Ureter (tissue), 1 donor: Measurements from ENCODE around the gene TPP1. TPM values are rescaled to one million over a fixed set of nuclear protein-coding genes. Genes with fewer than 3 reads are reported as not detected.

ENCODE experiments used
- DNase-seq: peaks from one replicate; pipeline ENCODE4 v3.0.0-alpha.2; 2020; ENCODE audit warnings: low spot score
- total RNA-seq: library from RNA; stranded (reverse); gene quantifications from one replicate; pipeline ENCODE4 v1.2.4, GENCODE V29; 2023
- donor health status: DM: yes; HTN: yes; CAD: no.

TPP1 gene
- total RNA-seq, 1 donor from 2014 or later, result 60.0 TPM

- DNase-seq, result no peak
Measured at GRCh38 chr11:6587360-6587953, 31.8 kb downstream of the TPP1 start.

GRCh38 chr11:6586434-6587359 is 32.5 kb downstream of the TPP1 start:
- DNase-seq, result no peak

DNA sequence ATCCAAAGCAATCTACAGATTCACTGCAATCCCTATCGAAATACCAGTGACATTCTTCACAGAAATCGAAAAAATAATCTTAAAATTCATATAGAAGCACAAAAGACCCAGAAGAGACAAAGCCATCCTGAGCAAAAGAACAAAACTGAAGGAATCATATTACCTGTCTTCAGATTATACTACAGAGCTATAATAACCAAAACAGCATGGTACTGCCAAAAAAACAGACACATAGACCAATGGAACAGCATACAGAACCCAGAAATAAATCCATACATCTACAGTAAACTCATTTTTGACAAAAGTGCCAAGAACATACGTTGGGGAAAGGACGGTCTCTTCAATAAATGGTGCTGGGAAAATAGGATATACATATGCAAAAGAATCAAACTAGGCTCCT is 34.7 kb downstream of the TPP1 start:
- no peak for DNase-seq

- DNase-seq, result no peak
Measured at GRCh38 chr11:6583584-6583983, 35.6 kb downstream of the TPP1 start.

GRCh38 chr11:6579681-6580080 is 39.5 kb downstream of the TPP1 start:
- DNase-seq, result no peak

DNA sequence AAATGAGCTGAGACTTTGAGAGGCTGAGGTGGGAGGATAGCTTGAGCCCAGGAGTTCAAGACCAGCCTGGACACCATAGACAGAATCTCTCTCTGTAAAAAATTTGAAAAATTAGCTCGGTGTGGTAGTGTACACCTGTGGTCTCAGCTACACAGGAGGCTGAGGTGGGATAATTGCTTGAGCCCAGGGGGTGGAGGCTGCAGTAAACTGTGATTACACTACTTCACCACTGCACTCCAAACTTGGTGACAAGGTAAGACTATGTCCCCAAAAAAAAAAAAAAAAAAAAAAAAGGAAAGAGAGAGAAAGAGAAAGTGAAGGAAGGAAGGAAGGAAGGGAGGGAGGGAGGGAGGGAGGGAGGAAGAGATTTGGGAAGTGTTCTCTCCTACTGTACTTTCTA is 41.1 kb downstream of the TPP1 start:
- no peak for DNase-seq

- DNase-seq, result peak; percentile 70
Measured at GRCh38 chr11:6576471-6577373, 42.5 kb downstream of the TPP1 start.

DNA sequence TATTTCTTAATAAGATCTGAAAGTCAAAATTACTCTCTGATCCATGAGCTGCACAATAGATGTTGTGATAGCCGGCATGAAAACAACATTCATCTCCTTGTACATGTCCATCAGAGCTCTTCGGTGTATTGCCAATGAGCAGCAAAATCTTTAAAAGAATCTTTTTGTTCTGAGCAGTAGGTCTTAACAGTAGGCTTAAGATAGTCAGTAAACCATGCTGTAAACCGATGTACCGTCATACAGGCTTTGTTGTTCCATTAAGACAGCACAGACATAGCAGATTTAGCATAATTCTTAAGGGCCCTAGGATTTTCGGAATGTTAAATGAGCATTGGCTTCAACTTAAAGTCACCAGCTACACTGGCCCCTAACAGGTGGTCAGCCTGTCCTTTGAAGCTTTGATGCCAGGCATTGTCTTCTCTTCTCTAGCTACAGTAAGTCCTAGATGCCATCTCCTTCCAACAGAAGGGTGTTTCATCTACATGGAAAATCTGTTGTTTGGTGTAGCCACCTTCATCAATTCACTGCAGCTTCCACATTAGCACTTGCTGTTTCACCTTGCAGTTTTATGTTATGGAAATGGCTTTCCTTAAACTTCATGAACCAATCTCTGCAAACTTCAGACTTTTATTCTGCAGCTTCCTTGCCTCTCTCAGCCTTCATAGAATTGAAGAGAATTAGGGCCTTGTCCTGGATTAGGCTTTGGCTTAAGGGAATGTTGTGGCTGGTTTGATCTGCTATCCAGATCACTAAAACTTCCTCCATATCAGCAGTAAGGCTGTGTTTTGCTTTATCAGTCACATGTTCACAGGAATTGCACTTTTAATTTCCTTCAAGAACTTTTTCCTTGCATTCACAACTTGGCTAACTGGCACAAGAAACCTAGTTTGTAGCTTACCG is 44.2 kb downstream of the TPP1 start:
- no peak for DNase-seq

DNA sequence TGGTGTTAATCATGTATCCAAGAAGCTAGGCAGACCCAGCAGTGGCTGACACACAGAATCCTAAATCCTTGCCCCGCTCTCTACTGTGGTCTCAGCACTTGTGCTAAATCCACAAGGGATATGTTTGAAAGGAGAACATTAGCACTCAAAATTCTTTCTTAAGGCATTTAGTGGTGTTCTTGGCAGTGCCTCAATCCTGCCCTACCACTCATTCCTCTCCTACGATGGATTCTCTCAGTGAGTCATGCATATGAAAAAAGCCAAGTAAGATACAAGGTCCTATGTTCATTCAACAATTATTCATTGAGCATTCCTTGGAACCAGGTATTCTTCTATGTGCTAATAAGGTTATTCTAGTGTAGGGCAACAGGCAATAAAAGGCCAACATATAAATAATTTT is 47.0 kb downstream of the TPP1 start:
- DNase-seq, result no peak

GRCh38 chr11:6571434-6572008 is 47.7 kb downstream of the TPP1 start:
- DNase-seq, result no peak

DNA sequence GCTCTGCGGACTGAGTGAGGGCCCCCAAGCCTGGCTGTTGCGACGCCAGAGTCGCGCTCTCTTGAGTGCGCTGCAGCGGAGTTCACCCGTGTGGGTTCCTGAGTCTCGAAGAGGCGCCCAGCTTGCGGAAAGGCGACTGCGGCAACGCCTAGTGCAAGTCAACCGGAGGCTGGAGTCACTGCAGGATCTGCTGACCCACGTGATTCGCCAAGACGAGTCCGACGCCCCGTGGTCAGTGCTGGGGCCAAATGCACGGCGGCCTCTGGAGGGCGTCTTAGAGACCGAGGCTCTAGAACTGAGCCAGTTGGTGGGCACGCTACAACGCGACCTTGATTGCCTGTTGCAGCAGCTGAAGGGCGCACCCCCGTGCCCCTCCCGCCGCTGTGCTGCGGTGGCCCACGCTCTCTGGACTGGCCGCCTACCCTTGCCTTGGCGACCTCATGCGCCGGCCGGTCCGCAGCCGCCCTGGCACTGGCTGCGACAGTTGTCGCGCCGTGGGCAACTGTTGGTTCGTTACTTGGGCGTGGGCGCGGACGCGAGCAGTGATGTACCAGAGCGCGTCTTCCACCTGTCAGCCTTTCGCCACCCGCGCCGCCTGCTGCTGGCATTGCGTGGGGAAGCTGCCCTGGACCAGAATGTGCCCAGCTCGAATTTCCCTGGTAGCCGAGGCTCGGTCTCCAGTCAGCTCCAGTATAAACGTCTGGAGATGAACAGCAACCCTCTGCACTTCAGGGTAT is 48.4 kb downstream of the TPP1 start:
- no peak for DNase-seq

DNA sequence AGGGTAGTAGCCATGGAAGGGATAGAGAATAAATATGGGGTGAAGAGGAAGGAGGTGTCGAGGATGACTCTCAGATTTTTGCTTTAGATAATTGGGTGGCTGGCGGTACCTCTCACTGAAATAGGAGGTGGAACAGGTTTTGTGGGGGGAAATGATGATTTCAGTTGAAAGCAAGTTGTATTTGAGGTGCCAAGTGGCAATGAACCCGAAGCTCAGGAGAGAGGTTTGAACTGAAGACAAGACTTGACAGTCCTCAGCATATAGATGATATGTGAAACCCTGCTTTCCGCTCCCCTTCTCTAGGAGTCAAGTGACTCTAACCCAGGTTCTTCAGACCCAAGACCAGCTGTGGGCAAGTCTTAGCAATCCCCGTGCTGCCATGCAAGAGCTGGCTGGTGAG is 49.5 kb downstream of the TPP1 start:
- DNase-seq, result no peak

DNA sequence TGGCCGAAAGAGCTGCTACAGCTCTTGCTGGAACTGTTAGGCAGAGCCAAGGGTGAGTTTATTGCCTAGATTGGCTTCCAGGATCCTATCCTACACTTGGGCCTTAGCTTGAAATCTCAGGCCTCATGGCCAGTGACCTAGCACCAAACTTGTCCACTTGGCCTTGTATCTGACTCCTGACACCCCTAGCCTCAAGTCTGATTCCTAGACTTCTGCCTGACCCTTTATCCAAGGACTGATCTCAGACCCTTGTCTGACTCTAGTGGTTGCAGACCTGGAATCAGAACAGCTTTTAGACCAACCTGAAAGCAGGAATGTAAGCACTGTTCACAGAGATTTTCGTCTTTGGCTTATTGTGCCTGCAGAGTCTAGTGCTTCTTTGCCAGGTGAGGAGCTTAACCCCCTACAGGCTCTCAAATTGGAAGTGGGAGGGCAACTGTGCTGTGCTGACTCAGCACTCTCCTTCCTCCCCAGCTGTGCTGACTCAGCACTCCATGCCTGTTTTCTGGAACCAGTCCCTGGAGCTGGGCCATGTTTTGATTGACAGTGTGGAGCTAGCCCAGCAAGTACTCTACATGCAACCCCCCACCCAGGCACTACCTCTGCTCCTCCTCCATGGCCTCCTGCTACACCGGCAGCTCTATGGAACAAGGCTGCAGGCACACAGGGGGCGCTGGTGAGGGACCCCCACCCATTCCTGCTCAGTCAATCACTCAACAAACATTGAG is 50.9 kb downstream of the TPP1 start:
- no peak for DNase-seq

DNA sequence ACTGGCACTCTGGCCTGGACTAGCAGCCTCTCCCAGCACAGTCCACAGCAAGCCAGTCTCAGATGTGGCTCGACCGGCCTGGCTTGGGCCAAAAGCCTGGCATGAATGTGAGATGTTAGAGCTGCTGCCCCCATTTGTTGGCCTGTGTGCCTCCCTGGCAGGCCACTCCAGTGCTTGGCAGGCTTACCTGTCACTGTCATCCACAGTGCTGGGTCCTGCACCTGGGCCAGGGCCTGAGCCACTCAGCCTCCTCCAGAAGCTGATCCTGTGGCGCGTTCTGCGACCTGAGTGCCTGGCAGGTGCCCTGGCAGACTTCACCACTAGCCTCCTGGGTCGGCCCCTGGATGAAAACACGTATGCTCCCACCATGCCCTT is 51.9 kb downstream of the TPP1 start:
- DNase-seq, result no peak

GRCh38 chr11:6566704-6567370 is 52.4 kb downstream of the TPP1 start:
- DNase-seq, result no peak

DNA sequence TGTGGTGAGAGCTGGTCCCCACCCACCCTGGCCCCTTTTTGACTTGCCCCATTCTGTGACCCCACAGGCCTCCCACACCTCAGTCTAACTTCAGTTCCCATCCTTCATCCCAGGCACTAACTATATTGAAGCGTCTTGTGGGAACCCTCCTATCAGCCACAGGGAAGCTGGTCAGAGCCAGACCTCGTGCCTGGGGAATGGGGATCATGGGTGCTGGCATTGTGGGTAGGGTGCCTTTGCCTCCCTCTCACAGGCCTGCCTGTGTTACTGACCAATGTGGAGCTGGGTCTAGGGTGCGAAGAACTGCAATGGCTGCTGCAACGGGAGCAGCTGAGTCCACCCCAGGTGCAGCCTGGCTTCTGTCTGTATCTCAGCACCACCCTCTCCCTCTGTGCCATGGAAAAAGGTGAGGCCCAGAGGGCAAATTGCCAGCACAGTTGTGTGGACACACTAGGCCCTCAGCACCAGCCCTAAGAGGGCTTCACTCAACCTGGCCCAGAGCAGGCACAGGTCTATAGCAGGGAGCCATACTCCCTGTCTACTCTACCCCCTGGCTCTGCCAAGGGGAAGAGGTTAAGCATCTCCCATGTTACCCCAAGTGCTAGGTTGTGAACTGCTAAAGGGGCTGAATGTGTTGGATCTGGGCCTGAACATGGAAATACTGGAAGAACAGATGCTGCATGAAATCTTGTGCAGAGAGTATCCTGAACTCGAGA is 53.1 kb downstream of the TPP1 start:
- DNase-seq, result no peak

GRCh38 chr11:6565325-6565724 is 53.9 kb downstream of the TPP1 start:
- DNase-seq, result no peak

- DNase-seq, result no peak
Measured at GRCh38 chr11:6563667-6564066, 55.6 kb downstream of the TPP1 start.
